Smooth muscle cell (in vitro differentiated cells): ENCODE results near the gene LRTM1. TPM values are rescaled to one million over a fixed set of nuclear protein-coding genes. Genes with fewer than 3 reads are reported as not detected.
A peak's percentile ranks its signal among the peaks of the same experiment; 100 is the strongest.

ENCODE experiments used
- DNase-seq: peaks from one replicate; lab custom pipeline; 2025; ENCODE audit not compliant: unreplicated experiment; lab: John Stamatoyannopoulos, UW
- H2AFZ ChIP-seq: fragments of 200-600 bp; sonication (generic); 2 replicates; pipeline ENCODE4 v1.6.0; 2016; ENCODE audit warnings: antibody characterized with exemption, low read depth, mild to moderate bottlenecking
- H3F3A ChIP-seq: fragments of 200-600 bp; sonication (generic); 2 replicates; pipeline ENCODE4 v1.6.0; 2017; ENCODE audit warnings: antibody characterized with exemption, low read depth
- H3K27ac ChIP-seq: fragments of 200-600 bp; sonication (generic); 2 replicates; pipeline ENCODE4 v1.5.1; 2016; ENCODE audit warnings: low read depth, mild to moderate bottlenecking
- H3K27me3 ChIP-seq: fragments of 200-600 bp; sonication (generic); 2 replicates; pipeline ENCODE4 v1.6.1; 2016; ENCODE audit warnings: low read depth, mild to moderate bottlenecking
- H3K36me3 ChIP-seq: fragments of 200-600 bp; sonication (generic); 2 replicates; pipeline ENCODE4 v1.5.1; 2016; ENCODE audit warnings: low read depth
- H3K4me1 ChIP-seq: fragments of 200-600 bp; sonication (generic); 2 replicates; pipeline ENCODE4 v1.5.1; 2016; ENCODE audit warnings: low read depth
- H3K4me2 ChIP-seq: fragments of 200-600 bp; sonication (generic); 2 replicates; pipeline ENCODE4 v1.6.0; 2016; ENCODE audit warnings: mild to moderate bottlenecking
- H3K4me3 ChIP-seq: fragments of 200-600 bp; sonication (generic); 2 replicates; pipeline ENCODE4 v1.5.1; 2016; ENCODE audit warnings: mild to moderate bottlenecking
- H3K79me2 ChIP-seq: fragments of 200-600 bp; sonication (generic); 2 replicates; pipeline ENCODE4 v1.6.0; 2016; ENCODE audit warnings: low read depth, mild to moderate bottlenecking
- H3K9ac ChIP-seq: fragments of 200-600 bp; sonication (generic); 2 replicates; pipeline ENCODE4 v1.6.0; 2016; ENCODE audit warnings: low read depth
- H3K9me3 ChIP-seq: fragments of 200-600 bp; sonication (generic); replicated peaks from 2 replicates; pipeline ENCODE4 v1.5.1; 2016; ENCODE audit warnings: low read depth
- H4K20me1 ChIP-seq: fragments of 200-600 bp; sonication (generic); 2 replicates; pipeline ENCODE4 v1.6.0; 2016; ENCODE audit warnings: low read depth
- WGBS: methylation state at CpG from one replicate; pipeline ENCODE4 v1.1.7; 2016; ENCODE audit warnings: low lambda C conversion rate; 5-methylcytosine and 5-hydroxymethylcytosine counted together
- polyA plus RNA-seq: library from polyadenylated mRNA; unstranded; fragments of >200 nt; fragmentation: Nextera tagmentation; extraction: Ambion mirVana; gene quantifications from 2 replicates; pipeline ENCODE4 v1.2.1, GENCODE V29; 2016
- total RNA-seq: library from RNA; depleted of rRNA; stranded (reverse); fragments of >200 nt; gene quantifications from 2 replicates; pipeline ENCODE4 v1.2.3, GENCODE V29; 2014
- TF ChIP-seq, protein P1 (sequence below): fragments of 200-600 bp; sonication (generic); IDR thresholded peaks from 2 replicates; pipeline ENCODE4 v1.5.1; 2017; ENCODE audit warnings: borderline replicate concordance, mild to moderate bottlenecking, antibody characterized with exemption; ENCODE audit not compliant: insufficient read depth, poor library complexity, severe bottlenecking

The LRTM1 gene
- total and polyA plus RNA-seq, 2 experiments from 2014 or later, result not detected

DNA sequence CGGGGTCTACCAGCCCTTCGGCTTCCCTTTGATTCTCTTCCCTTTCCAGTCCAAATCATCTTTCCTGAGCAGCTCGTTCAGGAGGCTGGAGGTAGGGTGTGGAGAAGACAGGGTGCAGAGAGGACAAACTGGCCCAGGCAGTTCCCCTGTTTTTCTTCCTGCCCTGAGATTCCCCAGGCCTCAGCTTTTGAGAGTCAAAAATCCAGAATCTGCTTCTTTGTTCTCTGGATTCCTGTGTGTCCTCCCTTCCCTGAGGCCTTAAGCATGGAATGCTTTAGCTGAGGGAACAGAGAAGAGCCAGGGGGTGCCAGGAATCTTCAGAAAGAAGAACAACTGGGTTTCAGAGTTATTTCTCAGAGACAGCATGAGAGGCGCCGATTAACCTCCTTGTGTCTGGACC is 26.7 kb upstream of the LRTM1 start:
- no peaks in the 10 kb centered on the region for H4K20me1 ChIP-seq
- no peak overlapping the region for H2AFZ ChIP-seq
- H3K27ac ChIP-seq, result peak overlapping the region; percentile 76
- H3K79me2 ChIP-seq, result no peaks in the 10 kb centered on the region
- peak overlapping the region; percentile 41 for H3K9ac ChIP-seq
- peaks cover 10% of the 10 kb centered on the region for H3F3A ChIP-seq
- no peak overlapping the region for H3K4me3 ChIP-seq
- H3K9me3 ChIP-seq, result no peaks in the 10 kb centered on the region
- TF ChIP-seq, protein P1, sequence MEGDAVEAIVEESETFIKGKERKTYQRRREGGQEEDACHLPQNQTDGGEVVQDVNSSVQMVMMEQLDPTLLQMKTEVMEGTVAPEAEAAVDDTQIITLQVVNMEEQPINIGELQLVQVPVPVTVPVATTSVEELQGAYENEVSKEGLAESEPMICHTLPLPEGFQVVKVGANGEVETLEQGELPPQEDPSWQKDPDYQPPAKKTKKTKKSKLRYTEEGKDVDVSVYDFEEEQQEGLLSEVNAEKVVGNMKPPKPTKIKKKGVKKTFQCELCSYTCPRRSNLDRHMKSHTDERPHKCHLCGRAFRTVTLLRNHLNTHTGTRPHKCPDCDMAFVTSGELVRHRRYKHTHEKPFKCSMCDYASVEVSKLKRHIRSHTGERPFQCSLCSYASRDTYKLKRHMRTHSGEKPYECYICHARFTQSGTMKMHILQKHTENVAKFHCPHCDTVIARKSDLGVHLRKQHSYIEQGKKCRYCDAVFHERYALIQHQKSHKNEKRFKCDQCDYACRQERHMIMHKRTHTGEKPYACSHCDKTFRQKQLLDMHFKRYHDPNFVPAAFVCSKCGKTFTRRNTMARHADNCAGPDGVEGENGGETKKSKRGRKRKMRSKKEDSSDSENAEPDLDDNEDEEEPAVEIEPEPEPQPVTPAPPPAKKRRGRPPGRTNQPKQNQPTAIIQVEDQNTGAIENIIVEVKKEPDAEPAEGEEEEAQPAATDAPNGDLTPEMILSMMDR, result no peak
- H3K4me2 ChIP-seq, result peak overlapping the region; percentile 2
- no peaks in the 10 kb centered on the region for H3K36me3 ChIP-seq
- WGBS, result 65% methylated on average over 5 of the region's 5 CpGs
- no peak for DNase-seq
- peaks cover 11% of the 10 kb centered on the region for H3K4me1 ChIP-seq
- no peaks in the 10 kb centered on the region for H3K27me3 ChIP-seq

DNA sequence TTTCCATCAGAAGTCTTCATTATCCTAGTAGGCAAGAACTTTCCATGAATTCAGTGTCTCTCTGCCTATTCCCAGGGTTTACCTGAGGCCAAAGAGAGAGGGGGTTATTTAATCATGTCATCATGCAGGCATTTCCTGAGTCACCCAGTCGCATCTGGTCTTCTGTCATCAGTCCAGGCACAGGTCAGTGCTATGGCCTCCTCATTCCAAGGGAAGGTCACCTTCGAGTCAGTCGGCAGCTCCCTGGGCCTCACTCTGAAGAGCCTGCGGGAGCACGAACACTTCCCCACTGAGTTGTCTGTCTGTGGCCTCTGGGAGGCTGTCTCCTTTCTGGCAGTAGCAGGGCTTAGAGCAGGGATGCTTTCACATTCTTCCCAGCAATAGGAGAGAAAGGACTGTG is 26.2 kb upstream of the LRTM1 start:
- TF ChIP-seq, protein P1, result no peak
- WGBS, result 16% methylated on average over 5 of the region's 5 CpGs

DNA sequence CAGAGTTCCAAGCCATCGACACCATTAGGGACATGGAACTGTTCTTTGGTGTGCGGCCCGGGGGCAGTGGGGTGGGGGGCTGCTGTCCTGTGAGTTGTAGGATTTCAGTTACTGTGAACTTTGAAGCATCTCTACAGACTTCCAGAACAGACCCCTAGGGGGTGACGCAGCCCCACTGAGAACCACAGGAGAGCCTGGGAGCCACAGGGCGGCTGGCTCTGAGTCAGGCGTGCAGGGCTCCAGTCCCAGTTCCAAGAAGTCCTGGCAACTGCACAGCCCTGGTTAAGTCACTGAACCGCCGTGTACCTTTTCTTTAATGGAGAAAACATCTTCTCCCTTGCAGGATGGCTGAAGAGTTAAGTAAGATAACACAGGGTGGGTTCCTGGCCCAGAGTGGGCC is 23.5 kb upstream of the LRTM1 start:
- Histone ChIP-seq H2AFZ (no peak overlapping the region), H3K27me3 (no peaks in the 10 kb centered on the region), H3K36me3 (no peaks in the 10 kb centered on the region), H3K27ac (no peak overlapping the region), H3K9me3 (no peaks in the 10 kb centered on the region), H3K79me2 (no peaks in the 10 kb centered on the region), H4K20me1 (no peaks in the 10 kb centered on the region), H3K9ac (no peak overlapping the region), H3F3A (peaks cover 10% of the 10 kb centered on the region), H3K4me3 (no peak overlapping the region), H3K4me1 (peaks cover 11% of the 10 kb centered on the region), H3K4me2 (no peak overlapping the region)
- 31% methylated on average over 8 of the region's 8 CpGs for WGBS
- DNase-seq, result peak; percentile 40
- TF ChIP-seq, protein P1, result peak; percentile 71

More for the DNA sequence above, 26.2 kb upstream of the LRTM1 start:
- no peaks in the 10 kb centered on the region for H3K9me3 ChIP-seq
- peaks cover 11% of the 10 kb centered on the region for H3K4me1 ChIP-seq
- DNase-seq, result no peak
- peak overlapping the region; percentile 76 for H3K27ac ChIP-seq
- peak overlapping the region; percentile 41 for H3K9ac ChIP-seq
- no peaks in the 10 kb centered on the region for H4K20me1 ChIP-seq
- peaks cover 10% of the 10 kb centered on the region for H3F3A ChIP-seq
- no peak overlapping the region for H2AFZ ChIP-seq
- H3K36me3 ChIP-seq, result no peaks in the 10 kb centered on the region
- H3K79me2 ChIP-seq, result no peaks in the 10 kb centered on the region
- H3K4me3 ChIP-seq, result no peak overlapping the region
- H3K4me2 ChIP-seq, result peak overlapping the region; percentile 2
- H3K27me3 ChIP-seq, result no peaks in the 10 kb centered on the region

DNA sequence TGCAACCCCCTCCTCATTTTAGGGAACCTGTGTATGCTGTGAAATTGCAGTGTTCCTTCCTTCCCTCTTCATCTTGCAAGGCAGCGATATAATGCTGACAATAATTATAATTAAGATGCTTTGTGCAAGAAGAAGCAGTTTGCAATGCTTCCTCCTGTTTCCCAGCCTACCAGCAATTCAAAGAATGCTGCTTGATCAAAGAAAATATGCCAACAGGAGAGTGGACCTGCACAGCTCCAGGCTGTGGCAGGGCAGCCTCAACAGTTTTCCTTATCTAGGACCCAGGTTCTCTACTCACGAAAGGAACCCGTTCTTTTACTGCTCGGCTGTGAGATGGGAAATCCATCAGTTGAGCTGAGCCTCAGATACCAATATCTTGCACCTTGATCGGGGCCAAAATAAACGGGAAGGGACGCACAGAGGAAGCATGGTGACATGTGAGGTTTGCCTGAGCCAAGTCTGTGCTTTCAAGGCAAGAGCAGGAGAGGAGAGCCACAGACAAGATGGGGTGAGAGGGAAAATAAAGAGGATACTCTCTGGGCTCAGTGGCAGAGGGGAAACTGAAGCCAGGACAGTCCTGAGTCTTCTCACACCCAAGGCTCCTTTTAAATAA is 22.6 kb upstream of the LRTM1 start:
- Histone ChIP-seq H3K4me1 (peaks cover 11% of the 10 kb centered on the region), H2AFZ (no peak overlapping the region), H3K79me2 (no peaks in the 10 kb centered on the region), H3K9ac (no peak overlapping the region), H3K4me2 (no peak overlapping the region), H4K20me1 (no peaks in the 10 kb centered on the region), H3K27me3 (no peaks in the 10 kb centered on the region), H3K27ac (no peak overlapping the region), H3K36me3 (no peaks in the 10 kb centered on the region), H3K9me3 (no peaks in the 10 kb centered on the region), H3F3A (peaks cover 10% of the 10 kb centered on the region), H3K4me3 (no peak overlapping the region)
- WGBS, result 79% methylated on average over 7 of the region's 7 CpGs
- DNase-seq, result no peak
- TF ChIP-seq, protein P1, result no peak
